WTC11 (cell line): ENCODE results near the gene ABCA5. TPM values are rescaled to one million over a fixed set of nuclear protein-coding genes. Genes with fewer than 3 reads are reported as not detected.

ENCODE experiments used
- EMX1 ChIP-seq: fragments of 250-450 bp; sonication (Bioruptor Pico); IDR thresholded peaks from 2 replicates; pipeline ENCODE4 v1.8.0; 2021; ENCODE audit warnings: mild to moderate bottlenecking
- ESRRA ChIP-seq: sonication (generic); formaldehyde crosslinking; IDR thresholded peaks from 2 replicates; pipeline ENCODE4 v1.8.1; 2022; ENCODE audit warnings: mild to moderate bottlenecking, missing genetic modification reagents, borderline replicate concordance
- IRF2 ChIP-seq: sonication (generic); formaldehyde crosslinking; IDR thresholded peaks from 2 replicates; pipeline ENCODE4 v1.8.0; 2022; ENCODE audit warnings: low read depth, missing genetic modification reagents, borderline replicate concordance
- MYBL2 ChIP-seq: sonication (generic); formaldehyde crosslinking; IDR thresholded peaks from 2 replicates; pipeline ENCODE4 v1.8.1; 2023; ENCODE audit warnings: mild to moderate bottlenecking, moderate library complexity, missing genetic modification reagents
- NFE2L1 ChIP-seq: sonication (generic); formaldehyde crosslinking; IDR thresholded peaks from 2 replicates; pipeline ENCODE4 v1.8.1; 2023; ENCODE audit warnings: missing genetic modification reagents
- NR1H2 ChIP-seq: sonication (generic); formaldehyde crosslinking; IDR thresholded peaks from 2 replicates; pipeline ENCODE4 v1.9.0; 2021; ENCODE audit warnings: mild to moderate bottlenecking, moderate library complexity, missing genetic modification reagents
- ZBTB21 ChIP-seq: sonication (generic); formaldehyde crosslinking; IDR thresholded peaks from 2 replicates; pipeline ENCODE4 v1.8.1; 2023; ENCODE audit warnings: mild to moderate bottlenecking, missing genetic modification reagents, borderline replicate concordance
- ZNF263 ChIP-seq: sonication (generic); formaldehyde crosslinking; IDR thresholded peaks from 2 replicates; pipeline ENCODE4 v1.8.1; 2022; ENCODE audit warnings: low read depth, mild to moderate bottlenecking, moderate library complexity, missing genetic modification reagents
- ZNF396 ChIP-seq: fragments of 250-450 bp; sonication (Bioruptor Pico); IDR thresholded peaks from 2 replicates; pipeline ENCODE4 v1.8.0; 2021; ENCODE audit warnings: mild to moderate bottlenecking, moderate library complexity, borderline replicate concordance
- total RNA-seq: library from RNA; stranded (reverse); gene quantifications from 3 replicates; pipeline ENCODE4 v1.2.3, GENCODE V29; 2021
- TF ChIP-seq, protein P1 (sequence below): sonication (generic); formaldehyde crosslinking; IDR thresholded peaks from 2 replicates; pipeline ENCODE4 v1.8.0; 2023; ENCODE audit warnings: missing genetic modification reagents
- TF ChIP-seq, protein P2 (sequence below): sonication (generic); formaldehyde crosslinking; IDR thresholded peaks from 2 replicates; pipeline ENCODE4 v1.8.0; 2022; ENCODE audit warnings: mild to moderate bottlenecking, missing genetic modification reagents
- TF ChIP-seq, protein P3 (sequence below): sonication (generic); formaldehyde crosslinking; IDR thresholded peaks from 2 replicates; pipeline ENCODE4 v1.8.1; 2023; ENCODE audit warnings: mild to moderate bottlenecking, missing genetic modification reagents, borderline replicate concordance
- TF ChIP-seq, protein P4 (sequence below): sonication (generic); formaldehyde crosslinking; IDR thresholded peaks from 2 replicates; pipeline ENCODE4 v1.8.1; 2023; ENCODE audit warnings: mild to moderate bottlenecking, missing genetic modification reagents
- TF ChIP-seq, protein P5 (sequence below): fragments of 250-450 bp; sonication (Bioruptor Pico); IDR thresholded peaks from 2 replicates; pipeline ENCODE4 v1.9.0; 2021; ENCODE audit warnings: mild to moderate bottlenecking
- TF ChIP-seq, protein P6 (sequence below): sonication (generic); formaldehyde crosslinking; IDR thresholded peaks from 2 replicates; pipeline ENCODE4 v1.8.1; 2022; ENCODE audit warnings: low read depth, mild to moderate bottlenecking, moderate library complexity, missing genetic modification reagents, borderline replicate concordance
- TF ChIP-seq, protein P7 (sequence below): sonication (generic); formaldehyde crosslinking; IDR thresholded peaks from 2 replicates; pipeline ENCODE4 v1.8.0; 2022; ENCODE audit warnings: mild to moderate bottlenecking, missing genetic modification reagents
- TF ChIP-seq, protein P8 (sequence below): sonication (generic); formaldehyde crosslinking; IDR thresholded peaks from 2 replicates; pipeline ENCODE4 v1.8.0; 2022; ENCODE audit warnings: mild to moderate bottlenecking, missing genetic modification reagents
- TF ChIP-seq, protein P9 (sequence below): sonication (generic); formaldehyde crosslinking; IDR thresholded peaks from 2 replicates; pipeline ENCODE4 v1.8.0; 2022; ENCODE audit warnings: missing genetic modification reagents
- TF ChIP-seq, protein P10 (sequence below): sonication (generic); formaldehyde crosslinking; IDR thresholded peaks from 2 replicates; pipeline ENCODE4 v1.8.0; 2023; ENCODE audit warnings: mild to moderate bottlenecking, missing genetic modification reagents
- TF ChIP-seq, protein P11 (sequence below): fragments of 250-450 bp; sonication (Bioruptor Pico); IDR thresholded peaks from 2 replicates; pipeline ENCODE4 v1.9.0; 2021; ENCODE audit warnings: moderate library complexity, mild to moderate bottlenecking, inconsistent platforms, borderline replicate concordance

Gene ABCA5
- total RNA-seq, 1 experiment from 2014 or later, result 1.8 TPM

DNA sequence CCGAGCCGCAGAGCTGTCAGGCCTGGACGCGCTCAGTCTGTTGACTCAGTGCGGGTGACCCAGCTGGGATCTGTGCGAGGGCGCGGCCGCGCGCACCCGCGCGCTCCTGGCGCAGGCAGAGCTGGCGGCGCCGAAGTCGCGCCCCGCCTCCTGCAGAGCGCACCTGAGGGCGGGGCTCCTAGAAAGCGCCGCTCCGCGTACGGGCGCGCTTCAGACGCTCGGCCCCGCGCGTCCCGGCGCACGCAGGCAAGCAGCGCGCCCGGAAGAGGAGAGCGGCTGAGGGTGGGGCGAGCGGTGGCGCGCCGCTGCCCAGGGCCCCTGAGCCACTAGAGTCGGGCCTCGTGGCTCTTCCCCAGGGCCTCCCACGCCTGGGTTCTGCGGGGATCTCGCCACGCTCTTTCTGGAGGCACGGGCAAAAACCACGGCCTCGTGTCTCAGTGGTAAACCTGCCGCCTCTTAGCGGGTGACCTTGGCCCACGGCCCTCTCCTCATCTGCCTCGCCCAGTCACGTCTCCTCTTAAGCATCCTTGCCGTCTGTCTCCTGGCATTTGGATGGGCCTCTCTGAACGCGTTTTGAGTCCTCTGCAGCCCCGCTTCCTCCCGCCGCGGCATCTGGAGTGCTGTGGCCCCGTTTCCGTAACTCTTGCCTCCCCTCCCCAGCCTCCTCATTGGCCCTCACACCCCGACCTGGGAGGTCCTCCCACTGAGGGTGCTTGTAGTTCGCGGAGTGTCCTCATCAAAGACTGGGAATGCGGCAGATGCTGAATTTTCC lies at the start of gene ABCA5 (continued):
- TF ChIP-seq, protein P1, sequence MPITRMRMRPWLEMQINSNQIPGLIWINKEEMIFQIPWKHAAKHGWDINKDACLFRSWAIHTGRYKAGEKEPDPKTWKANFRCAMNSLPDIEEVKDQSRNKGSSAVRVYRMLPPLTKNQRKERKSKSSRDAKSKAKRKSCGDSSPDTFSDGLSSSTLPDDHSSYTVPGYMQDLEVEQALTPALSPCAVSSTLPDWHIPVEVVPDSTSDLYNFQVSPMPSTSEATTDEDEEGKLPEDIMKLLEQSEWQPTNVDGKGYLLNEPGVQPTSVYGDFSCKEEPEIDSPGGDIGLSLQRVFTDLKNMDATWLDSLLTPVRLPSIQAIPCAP (CRISPR knock-in tag), result no peak
- TF ChIP-seq EMX1 (CRISPR knock-in tag), result no peak
- TF ChIP-seq, protein P2, sequence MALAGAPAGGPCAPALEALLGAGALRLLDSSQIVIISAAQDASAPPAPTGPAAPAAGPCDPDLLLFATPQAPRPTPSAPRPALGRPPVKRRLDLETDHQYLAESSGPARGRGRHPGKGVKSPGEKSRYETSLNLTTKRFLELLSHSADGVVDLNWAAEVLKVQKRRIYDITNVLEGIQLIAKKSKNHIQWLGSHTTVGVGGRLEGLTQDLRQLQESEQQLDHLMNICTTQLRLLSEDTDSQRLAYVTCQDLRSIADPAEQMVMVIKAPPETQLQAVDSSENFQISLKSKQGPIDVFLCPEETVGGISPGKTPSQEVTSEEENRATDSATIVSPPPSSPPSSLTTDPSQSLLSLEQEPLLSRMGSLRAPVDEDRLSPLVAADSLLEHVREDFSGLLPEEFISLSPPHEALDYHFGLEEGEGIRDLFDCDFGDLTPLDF (CRISPR knock-in tag), result no peak
- TF ChIP-seq, protein P3, sequence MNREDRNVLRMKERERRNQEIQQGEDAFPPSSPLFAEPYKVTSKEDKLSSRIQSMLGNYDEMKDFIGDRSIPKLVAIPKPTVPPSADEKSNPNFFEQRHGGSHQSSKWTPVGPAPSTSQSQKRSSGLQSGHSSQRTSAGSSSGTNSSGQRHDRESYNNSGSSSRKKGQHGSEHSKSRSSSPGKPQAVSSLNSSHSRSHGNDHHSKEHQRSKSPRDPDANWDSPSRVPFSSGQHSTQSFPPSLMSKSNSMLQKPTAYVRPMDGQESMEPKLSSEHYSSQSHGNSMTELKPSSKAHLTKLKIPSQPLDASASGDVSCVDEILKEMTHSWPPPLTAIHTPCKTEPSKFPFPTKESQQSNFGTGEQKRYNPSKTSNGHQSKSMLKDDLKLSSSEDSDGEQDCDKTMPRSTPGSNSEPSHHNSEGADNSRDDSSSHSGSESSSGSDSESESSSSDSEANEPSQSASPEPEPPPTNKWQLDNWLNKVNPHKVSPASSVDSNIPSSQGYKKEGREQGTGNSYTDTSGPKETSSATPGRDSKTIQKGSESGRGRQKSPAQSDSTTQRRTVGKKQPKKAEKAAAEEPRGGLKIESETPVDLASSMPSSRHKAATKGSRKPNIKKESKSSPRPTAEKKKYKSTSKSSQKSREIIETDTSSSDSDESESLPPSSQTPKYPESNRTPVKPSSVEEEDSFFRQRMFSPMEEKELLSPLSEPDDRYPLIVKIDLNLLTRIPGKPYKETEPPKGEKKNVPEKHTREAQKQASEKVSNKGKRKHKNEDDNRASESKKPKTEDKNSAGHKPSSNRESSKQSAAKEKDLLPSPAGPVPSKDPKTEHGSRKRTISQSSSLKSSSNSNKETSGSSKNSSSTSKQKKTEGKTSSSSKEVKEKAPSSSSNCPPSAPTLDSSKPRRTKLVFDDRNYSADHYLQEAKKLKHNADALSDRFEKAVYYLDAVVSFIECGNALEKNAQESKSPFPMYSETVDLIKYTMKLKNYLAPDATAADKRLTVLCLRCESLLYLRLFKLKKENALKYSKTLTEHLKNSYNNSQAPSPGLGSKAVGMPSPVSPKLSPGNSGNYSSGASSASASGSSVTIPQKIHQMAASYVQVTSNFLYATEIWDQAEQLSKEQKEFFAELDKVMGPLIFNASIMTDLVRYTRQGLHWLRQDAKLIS (CRISPR knock-in tag), result no peak
- no peak for TF ChIP-seq IRF2 (CRISPR knock-in tag)
- no peak for TF ChIP-seq ZNF263 (CRISPR knock-in tag)
- no peak for TF ChIP-seq ZNF396 (CRISPR knock-in tag)
- no peak for TF ChIP-seq NFE2L1 (CRISPR knock-in tag)
- TF ChIP-seq, protein P4, sequence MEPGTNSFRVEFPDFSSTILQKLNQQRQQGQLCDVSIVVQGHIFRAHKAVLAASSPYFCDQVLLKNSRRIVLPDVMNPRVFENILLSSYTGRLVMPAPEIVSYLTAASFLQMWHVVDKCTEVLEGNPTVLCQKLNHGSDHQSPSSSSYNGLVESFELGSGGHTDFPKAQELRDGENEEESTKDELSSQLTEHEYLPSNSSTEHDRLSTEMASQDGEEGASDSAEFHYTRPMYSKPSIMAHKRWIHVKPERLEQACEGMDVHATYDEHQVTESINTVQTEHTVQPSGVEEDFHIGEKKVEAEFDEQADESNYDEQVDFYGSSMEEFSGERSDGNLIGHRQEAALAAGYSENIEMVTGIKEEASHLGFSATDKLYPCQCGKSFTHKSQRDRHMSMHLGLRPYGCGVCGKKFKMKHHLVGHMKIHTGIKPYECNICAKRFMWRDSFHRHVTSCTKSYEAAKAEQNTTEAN (CRISPR knock-in tag), result 0 out of 2 replicates have a peak, but pooled peaks have one; percentile 43
- TF ChIP-seq ESRRA (CRISPR knock-in tag), result no peak
- peak; percentile 32; the same call in 1 of the 2 replicates for TF ChIP-seq ZBTB21
- TF ChIP-seq, protein P5, sequence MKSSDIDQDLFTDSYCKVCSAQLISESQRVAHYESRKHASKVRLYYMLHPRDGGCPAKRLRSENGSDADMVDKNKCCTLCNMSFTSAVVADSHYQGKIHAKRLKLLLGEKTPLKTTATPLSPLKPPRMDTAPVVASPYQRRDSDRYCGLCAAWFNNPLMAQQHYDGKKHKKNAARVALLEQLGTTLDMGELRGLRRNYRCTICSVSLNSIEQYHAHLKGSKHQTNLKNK (CRISPR knock-in tag), result no peak
- TF ChIP-seq, protein P6, sequence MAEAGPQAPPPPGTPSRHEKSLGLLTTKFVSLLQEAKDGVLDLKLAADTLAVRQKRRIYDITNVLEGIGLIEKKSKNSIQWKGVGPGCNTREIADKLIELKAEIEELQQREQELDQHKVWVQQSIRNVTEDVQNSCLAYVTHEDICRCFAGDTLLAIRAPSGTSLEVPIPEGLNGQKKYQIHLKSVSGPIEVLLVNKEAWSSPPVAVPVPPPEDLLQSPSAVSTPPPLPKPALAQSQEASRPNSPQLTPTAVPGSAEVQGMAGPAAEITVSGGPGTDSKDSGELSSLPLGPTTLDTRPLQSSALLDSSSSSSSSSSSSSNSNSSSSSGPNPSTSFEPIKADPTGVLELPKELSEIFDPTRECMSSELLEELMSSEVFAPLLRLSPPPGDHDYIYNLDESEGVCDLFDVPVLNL (CRISPR knock-in tag), result 0 out of 2 replicates have a peak, but pooled peaks have one; percentile 29
- TF ChIP-seq, protein P7, sequence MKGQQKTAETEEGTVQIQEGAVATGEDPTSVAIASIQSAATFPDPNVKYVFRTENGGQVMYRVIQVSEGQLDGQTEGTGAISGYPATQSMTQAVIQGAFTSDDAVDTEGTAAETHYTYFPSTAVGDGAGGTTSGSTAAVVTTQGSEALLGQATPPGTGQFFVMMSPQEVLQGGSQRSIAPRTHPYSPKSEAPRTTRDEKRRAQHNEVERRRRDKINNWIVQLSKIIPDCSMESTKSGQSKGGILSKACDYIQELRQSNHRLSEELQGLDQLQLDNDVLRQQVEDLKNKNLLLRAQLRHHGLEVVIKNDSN (CRISPR knock-in tag), result no peak
- TF ChIP-seq, protein P8, sequence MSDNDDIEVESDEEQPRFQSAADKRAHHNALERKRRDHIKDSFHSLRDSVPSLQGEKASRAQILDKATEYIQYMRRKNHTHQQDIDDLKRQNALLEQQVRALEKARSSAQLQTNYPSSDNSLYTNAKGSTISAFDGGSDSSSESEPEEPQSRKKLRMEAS (CRISPR knock-in tag), result peak; percentile 84
- TF ChIP-seq, protein P9, sequence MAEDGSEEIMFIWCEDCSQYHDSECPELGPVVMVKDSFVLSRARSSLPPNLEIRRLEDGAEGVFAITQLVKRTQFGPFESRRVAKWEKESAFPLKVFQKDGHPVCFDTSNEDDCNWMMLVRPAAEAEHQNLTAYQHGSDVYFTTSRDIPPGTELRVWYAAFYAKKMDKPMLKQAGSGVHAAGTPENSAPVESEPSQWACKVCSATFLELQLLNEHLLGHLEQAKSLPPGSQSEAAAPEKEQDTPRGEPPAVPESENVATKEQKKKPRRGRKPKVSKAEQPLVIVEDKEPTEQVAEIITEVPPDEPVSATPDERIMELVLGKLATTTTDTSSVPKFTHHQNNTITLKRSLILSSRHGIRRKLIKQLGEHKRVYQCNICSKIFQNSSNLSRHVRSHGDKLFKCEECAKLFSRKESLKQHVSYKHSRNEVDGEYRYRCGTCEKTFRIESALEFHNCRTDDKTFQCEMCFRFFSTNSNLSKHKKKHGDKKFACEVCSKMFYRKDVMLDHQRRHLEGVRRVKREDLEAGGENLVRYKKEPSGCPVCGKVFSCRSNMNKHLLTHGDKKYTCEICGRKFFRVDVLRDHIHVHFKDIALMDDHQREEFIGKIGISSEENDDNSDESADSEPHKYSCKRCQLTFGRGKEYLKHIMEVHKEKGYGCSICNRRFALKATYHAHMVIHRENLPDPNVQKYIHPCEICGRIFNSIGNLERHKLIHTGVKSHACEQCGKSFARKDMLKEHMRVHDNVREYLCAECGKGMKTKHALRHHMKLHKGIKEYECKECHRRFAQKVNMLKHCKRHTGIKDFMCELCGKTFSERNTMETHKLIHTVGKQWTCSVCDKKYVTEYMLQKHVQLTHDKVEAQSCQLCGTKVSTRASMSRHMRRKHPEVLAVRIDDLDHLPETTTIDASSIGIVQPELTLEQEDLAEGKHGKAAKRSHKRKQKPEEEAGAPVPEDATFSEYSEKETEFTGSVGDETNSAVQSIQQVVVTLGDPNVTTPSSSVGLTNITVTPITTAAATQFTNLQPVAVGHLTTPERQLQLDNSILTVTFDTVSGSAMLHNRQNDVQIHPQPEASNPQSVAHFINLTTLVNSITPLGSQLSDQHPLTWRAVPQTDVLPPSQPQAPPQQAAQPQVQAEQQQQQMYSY (CRISPR knock-in tag), result no peak
- TF ChIP-seq, protein P10, sequence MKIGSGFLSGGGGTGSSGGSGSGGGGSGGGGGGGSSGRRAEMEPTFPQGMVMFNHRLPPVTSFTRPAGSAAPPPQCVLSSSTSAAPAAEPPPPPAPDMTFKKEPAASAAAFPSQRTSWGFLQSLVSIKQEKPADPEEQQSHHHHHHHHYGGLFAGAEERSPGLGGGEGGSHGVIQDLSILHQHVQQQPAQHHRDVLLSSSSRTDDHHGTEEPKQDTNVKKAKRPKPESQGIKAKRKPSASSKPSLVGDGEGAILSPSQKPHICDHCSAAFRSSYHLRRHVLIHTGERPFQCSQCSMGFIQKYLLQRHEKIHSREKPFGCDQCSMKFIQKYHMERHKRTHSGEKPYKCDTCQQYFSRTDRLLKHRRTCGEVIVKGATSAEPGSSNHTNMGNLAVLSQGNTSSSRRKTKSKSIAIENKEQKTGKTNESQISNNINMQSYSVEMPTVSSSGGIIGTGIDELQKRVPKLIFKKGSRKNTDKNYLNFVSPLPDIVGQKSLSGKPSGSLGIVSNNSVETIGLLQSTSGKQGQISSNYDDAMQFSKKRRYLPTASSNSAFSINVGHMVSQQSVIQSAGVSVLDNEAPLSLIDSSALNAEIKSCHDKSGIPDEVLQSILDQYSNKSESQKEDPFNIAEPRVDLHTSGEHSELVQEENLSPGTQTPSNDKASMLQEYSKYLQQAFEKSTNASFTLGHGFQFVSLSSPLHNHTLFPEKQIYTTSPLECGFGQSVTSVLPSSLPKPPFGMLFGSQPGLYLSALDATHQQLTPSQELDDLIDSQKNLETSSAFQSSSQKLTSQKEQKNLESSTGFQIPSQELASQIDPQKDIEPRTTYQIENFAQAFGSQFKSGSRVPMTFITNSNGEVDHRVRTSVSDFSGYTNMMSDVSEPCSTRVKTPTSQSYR (CRISPR knock-in tag), result no peak
- TF ChIP-seq, protein P11, sequence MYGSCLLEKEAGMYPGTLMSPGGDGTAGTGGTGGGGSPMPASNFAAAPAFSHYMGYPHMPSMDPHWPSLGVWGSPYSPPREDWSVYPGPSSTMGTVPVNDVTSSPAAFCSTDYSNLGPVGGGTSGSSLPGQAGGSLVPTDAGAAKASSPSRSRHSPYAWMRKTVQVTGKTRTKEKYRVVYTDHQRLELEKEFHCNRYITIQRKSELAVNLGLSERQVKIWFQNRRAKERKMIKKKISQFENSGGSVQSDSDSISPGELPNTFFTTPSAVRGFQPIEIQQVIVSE (CRISPR knock-in tag), result no peak
- no peak for TF ChIP-seq NR1H2 (CRISPR knock-in tag)
- peak; percentile 64; the same call in 1 of the 2 replicates for TF ChIP-seq MYBL2 (CRISPR knock-in tag)
